ENCODE results near the gene RPL10A.

The RPL10A gene

DNA sequence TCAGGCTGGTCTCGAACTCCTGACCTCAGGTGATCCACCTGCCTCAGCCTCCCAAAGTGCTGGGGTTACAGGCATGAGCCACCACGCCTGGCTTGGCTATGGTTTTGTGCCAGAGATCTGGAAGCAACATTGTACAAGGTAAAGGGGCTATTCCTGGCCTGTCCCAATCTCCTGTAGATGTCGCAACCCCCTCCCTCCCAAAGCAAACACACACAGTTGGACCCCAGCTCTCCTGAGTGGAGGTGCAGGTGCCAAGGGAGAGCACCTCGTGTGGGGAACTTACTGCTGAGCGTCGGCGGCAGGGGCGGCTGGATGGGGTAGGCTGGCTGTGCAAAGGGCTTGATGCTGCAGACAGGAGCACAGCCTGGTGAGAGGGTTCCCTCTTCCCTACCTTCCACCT, 8.8 kb downstream of the RPL10A start:
- DNase-seq = peak; percentile 72

DNA sequence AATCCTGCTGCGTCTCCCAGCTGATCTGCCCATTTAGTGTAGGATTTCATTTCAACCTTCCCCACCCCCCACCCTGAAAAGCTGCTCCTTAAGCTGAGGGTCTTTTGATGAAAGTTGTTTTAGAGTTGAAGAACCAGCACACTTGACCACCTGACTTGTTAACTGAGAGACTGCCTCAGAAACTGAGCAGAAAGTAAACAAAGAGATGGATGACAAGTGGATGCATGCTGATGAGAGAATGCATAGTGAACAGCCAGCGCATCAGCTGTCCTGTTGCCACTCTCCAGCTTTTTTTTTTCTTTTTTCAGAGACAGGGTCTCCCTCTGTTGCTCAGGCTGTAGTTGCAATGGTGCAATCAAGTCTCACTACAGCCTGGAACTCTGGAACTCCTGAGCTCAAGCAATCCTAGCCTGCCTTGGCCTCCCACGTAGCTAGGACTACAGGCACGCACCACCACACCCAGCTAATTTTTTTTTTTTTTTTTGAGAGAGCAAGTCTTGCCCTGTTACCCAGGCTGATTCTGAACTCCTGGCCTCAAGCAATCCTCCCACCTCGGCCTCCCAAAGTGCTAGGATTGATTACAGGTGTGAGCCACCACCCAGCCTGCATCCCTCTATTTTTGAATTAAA, 9.5 kb downstream of the RPL10A start:
- peak; percentile 94 for DNase-seq

GRCh38 chr6:35478259-35478658, 10.1 kb downstream of the RPL10A start:
- no peak for DNase-seq

DNA sequence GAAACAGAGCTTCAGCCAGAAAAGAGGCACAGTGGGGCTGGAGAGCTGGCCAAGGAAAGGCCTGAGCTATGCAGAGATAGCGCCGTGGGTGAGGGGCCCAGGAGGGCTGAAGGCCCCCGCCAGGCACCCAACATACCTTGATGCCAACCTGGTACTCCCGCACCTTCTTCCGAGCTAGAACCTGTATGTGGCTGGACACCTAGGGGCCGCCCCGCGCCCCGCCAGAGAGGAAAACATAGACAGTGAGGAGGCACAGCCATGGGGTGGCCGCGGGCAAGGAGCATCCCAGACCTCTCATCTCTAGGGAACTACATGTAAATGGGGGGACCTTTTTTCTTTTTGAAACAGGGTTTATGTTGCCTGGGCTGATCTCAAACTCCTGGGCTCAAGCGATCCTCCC, 12.0 kb downstream of the RPL10A start:
- no peak for DNase-seq

DNA sequence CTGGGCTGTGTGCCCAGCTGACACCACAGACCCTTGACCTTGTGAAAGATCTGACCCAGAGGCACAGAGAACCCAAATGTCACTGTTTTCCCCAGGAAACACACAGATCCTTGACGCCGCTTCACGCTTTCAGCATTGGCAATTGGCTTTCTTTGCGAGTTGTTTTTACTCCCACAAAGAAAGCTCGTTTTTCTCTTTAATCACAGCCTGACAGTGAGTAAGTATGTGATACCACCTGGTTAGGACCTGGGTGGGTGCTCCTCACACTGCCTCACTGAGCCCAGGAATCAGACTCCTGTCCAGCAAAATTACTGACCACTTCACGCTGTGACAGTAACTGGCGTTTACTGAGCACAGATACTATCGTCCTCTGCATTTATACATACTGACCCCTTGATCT, 13.0 kb downstream of the RPL10A start:
- no peak for DNase-seq

DNA sequence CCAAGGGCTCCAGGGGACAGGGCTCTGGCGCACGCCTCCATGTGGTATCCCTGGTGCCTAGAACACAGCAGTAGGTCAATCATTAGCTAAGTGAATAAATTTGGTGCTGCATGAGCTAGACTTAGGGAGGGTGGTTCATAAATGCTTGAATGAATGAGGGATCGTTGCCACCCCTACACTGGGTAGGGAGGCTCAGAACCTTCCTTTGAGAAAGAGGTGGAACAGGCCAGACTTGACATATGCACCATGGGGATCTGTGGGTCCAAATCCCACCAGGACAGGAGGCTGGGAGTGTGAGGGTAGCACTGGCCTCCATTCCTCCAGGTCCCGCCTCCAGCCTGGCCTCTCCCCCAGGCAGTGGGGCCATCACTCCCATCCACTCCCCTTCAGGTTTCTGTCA, 14.9 kb downstream of the RPL10A start:
- no peak for DNase-seq

DNA sequence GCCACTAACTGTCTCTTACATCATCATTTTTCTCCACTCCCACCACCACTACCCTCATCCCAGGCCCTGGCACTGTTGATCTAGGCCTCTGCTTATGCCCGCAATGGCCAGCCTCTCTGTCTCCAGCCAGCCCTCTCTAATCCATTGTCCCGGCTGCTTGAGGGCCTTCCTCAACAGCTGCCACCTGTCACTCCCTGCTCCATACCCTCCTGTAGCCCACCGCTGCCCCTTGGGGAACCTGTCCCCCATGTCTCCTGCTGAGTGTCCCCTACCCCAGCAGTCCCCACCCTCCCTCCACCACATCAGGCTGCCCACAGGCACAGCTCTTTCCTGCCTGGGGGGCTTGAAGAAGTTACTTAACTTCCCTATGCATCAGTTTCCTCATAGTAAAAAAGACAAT, 15.3 kb downstream of the RPL10A start:
- no peak for DNase-seq

DNA sequence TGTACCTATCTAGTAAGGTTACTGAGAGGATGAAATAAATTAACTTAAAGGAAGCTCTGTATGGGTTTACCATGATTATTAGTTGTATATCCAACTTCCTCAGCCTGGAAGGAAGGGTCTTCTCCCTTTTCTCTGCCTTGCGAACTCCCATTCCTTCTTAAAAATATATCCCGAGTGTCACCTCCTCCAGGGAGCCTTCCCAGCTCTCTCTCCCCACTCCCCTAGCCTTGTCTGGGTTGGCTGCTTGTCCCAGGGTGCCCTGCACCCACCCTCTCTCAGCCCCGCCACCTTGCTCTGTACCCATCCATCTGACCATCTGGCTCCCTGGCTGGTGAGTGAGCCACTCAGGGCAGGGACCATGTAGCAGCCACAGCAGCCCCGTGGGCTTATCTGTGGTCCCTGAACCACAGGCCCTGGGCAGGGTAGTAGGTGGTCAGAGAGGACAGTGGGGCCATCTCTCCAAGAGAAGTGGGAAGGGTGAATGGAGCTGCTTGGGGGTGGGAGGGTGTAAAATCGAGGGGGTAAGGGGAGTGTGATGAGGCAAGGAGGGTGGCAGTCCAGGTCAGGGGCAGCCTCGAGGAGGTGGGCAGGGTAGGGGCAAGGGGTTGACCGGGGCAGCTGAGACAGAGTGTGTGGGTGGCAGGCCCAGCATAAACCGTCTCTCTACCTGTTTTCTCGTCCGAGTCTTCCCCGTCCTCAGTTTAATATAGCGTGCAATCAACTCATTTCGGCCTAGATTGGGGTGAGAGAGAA, 15.9 kb downstream of the RPL10A start:
- DNase-seq = no peak

DNA sequence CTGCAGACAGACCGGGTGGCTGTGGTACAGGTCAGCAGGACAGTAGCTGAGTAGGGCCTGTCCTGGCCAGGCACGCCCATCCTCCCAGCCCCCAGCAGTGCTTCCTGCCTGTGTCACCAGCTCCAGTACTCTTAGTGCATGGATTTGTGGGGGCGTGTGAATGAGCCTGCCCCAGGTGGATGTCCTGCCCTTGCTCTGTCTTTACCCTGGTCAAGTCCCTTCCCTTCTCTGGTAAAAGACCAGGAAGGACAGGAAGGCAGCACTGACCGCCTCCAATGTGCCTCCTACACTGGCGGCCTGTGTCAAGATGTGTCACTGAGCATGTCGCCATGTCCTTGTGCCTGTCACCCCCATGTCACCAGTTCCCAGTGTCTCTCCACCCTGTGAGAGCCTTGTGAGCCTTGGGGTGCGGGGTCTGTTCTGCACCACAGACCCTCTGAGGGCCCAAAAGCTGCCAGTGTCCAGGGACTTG, 16.8 kb downstream of the RPL10A start:
- no peak for DNase-seq

DNA sequence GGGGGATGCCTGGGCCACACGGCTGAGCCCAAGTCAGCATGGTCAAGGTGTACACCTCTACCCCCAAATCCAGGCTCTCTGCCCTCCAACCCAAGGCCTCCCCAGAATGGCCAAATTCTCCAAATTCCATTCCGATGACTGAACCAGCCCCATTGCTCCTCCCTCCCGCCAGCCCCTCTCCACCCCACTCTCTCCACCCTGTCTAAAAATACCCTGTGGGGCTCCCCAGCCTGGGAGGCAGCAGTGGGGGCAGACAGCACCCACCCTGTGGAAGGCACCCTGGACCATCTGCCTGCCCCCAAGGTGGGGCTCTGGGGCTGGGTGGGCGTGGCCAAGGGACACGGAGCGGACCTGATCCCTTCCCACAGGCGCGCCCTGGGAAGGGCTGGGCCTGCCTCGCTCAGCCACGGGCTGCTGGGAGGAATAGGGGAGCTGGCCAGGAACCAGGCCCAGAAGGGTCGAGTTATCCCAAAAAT, 17.2 kb downstream of the RPL10A start:
- peak; percentile 19 for DNase-seq

DNA sequence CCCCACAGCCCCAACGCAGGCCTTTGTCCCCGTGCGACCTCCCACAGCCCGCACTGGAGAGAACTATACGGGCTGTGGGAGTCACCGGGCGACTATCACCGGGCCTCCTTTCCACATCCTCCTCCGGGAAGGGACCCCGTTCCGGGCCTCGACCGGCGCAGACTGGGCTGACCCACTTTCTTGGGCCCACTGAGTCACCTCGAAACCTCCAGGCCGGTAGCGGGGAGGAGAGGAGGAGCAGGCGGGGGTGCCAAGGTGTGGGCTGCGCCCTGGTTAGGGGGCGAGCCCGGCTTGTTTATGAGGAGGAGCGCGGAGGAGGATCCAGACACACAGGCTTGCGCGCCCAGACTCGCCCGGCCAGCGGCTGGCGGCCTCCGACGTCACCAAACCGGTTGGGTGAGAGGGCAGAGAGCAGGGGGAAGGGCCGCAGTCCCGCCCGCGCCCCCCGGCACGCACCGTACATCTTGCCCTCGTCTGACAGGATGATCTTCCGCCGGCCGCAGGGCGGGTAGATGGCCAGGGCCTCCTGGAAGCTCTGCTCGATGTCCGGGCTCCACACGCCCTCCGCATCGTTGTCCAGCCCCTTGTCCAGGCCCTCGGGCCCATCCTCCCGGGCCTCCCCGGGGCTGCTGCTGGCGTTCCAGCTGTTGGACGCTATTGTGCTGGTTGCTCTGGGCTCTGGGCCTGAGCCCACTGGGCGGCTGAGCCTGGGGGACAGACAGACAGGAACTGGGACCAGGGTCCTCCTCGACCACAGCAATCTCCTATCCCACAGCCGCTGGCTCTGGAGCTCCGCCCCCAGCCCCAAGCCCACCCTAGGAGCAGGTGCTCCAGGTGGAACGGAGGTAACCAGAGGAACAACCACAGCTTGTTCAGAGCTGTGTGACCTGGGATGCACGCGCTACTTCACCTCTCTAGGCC, 18.1 kb downstream of the RPL10A start:
- peak; percentile 83 for DNase-seq

- DNase-seq = no peak
Observed at GRCh38 chr6:35487658-35488516, 19.7 kb downstream of the RPL10A start.

DNA sequence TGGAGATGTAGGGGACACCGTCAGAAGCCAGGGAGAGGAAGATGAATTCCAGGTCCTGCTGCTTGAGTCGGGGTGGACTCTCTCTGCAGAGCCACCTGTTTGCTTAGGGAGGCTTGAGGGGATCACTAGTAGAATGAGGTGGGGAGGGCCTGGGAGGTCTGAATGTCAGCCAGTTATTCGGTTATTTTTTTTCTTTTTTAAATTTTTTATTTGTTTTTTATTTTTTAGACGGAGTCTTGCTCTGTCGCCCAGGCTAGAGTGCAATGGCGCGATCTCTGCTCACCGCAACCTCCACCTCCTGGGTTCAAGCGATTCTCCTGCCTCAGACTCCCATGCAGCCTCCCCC, 20.3 kb downstream of the RPL10A start:
- DNase-seq = no peak

DNA sequence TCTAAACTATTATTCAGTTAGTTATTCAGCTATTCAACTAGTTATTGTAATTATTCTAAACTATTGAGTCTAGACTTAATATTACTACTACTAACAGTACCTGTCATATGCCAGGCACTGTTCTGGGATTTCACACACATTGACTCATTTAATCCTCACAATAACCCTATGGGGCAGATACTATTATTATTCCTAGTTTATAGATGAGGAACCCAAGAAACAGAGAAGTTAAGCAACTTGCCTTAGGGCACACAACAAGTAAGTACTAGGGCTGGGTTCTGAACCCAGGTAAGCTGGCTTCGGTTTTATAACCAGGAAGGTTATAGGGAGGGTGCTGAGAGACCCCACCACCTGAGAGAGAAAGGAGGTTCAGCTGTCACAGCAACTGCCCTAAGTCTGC, 20.9 kb downstream of the RPL10A start:
- DNase-seq = no peak

DNA sequence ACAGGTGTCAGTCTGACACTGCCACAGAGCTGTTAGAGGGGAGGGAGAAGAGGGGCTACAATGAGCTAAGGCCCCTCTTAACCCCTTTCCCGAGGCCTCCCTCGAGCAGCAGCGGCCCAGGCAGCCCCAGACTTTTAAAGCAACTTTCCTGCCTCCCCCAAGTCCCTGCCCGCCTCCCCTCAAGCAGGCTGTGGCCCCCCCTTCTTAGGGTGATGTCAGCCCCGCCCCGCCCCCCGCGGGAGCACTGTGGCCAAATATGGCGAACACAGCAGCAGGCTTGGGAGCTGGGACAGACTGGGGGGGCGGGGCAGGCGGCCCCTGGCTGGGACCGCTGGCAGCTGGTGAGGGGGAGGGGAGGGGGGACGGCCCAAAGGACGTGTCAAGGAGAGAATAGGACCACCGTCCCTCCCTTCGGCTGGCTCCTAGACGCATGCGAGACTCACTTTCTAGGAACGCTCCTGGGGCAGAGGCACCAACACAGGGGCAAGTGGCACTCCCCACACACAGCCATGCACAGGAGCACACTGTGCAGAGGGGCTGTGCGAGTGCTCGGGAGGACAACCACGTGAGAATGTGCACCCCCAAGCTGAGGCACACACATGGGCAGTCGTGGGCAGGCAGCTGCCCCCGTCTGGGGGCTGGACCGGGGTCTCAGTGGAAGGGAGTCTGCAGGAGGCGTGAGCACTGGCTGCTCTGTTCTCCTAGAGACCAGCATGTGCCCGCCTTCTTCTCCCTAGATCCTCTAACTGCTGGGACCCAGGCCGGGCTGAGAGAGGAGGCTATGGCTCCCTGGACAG, 22.0 kb downstream of the RPL10A start:
- no peak for DNase-seq

DNA sequence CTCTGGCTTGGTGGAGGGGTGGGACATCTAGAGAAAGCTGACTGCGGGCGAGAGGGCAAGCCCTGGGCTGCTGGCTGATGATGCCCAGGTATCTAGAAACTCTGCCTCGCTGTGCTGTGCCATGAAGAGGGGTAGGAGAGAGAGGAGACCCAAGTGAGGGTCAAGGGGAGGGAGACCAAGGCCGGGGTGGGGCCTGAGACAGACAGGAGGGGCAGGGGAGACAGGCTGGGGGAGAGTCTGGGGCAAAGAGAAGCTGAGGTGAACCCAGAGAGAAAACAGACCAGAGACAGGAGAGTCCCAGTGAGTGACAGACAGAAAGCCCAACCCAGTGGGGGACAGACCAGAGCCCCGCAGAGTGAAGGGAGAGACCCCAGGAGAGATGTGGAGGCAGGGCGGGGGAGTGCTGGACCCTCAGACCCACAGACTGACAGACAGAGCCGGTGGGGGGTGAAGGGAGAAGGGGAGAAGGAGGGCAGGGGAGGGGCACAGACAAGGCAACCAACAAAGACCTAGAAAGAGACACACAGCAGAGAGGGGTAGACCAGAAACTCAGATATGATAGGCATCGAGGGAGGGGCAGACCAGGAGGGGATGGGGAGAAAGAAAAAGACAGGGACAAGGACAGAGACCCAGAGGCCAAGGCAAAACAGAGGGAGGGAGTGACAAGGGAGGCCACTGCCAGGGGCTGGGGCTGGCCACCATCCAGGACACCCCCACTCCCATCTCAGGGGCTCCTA, 22.8 kb downstream of the RPL10A start:
- no peak for DNase-seq

- no peak for DNase-seq
Observed at GRCh38 chr6:35491558-35492257, 23.5 kb downstream of the RPL10A start.

GRCh38 chr6:35492258-35492973, 24.2 kb downstream of the RPL10A start:
- DNase-seq = peak; percentile 8

DNA sequence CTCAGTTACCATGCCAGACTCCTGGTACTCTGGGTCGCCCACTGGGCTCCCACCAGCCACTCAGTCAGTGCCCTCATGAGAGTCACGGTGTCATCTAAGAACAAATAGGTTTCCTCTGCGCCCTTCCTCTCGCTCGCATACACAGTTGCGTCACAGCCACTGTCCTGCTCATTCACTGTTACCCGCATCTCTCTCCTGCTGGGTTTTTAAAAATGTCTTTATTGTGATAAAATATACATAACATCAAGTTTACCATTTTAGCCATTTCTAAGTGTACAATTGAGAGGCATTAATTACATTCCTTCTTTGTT, 24.7 kb downstream of the RPL10A start:
- DNase-seq = no peak

Measured in DMS79 (cell line).